Panc1 (cell line): ENCODE data around the gene PPP1R3F. TPM values are rescaled to one million over a fixed set of nuclear protein-coding genes. Genes with fewer than 3 reads are reported as not detected.

ENCODE experiments used
- ATAC-seq: fragments of 200-7000 bp; cut with Tn5 transposase; 2 replicates; pipeline ENCODE4 v1.9.1; 2020; ENCODE audit warnings: mild to moderate bottlenecking, moderate library complexity
- BruUV-seq: library from RNA; stranded (reverse); fragments of 400-500 nt; replicated peaks from 2 replicates; lab custom pipeline; 2021; lab: Mats Ljungman, UMichigan
- CTCF ChIA-PET: fragments of 300-600 bp; sonication (Branson Sonifier 250); formaldehyde crosslinking; loops from one replicate; lab custom pipeline; 2022; ENCODE audit warnings: antibody characterized with exemption; lab: Charles Lee
- POLR2A ChIA-PET: fragments of 300-600 bp; sonication (Branson Sonifier 250); formaldehyde crosslinking; loops from one replicate; lab custom pipeline; 2022; ENCODE audit warnings: antibody characterized with exemption; lab: Charles Lee
- DNase-seq: peaks from one replicate; pipeline ENCODE4 v3.0.0-alpha.2; 2010; ENCODE audit warnings: low read depth, low spot score
- H3K27ac ChIP-seq: 2 replicates; pipeline ENCODE4 v1.5.1; 2011; ENCODE audit warnings: mild to moderate bottlenecking, low read length, inconsistent platforms
- H3K27me3 ChIP-seq: fragments of 200-500 bp; sonication (Bioruptor generic); 2 replicates; pipeline ENCODE4 v1.6.0; 2014; ENCODE audit warnings: low read length, inconsistent platforms; ENCODE audit not compliant: control insufficient read depth, insufficient read depth
- H3K36me3 ChIP-seq: fragments of 200-500 bp; sonication (Bioruptor generic); 2 replicates; pipeline ENCODE4 v1.5.1; 2014; ENCODE audit warnings: inconsistent platforms, mild to moderate bottlenecking, low read length, moderate library complexity; ENCODE audit not compliant: control insufficient read depth, insufficient read depth
- H3K4me1 ChIP-seq: 2 replicates; pipeline ENCODE4 v1.5.1; 2011; ENCODE audit warnings: inconsistent platforms, mild to moderate bottlenecking, low read length, moderate library complexity; ENCODE audit not compliant: control insufficient read depth, insufficient read depth
- H3K4me3 ChIP-seq, 2 experiments: 2 replicates each; pipeline ENCODE4 v1.5.1; 2011 to 2012; ENCODE audit warnings: low read depth in 2 of 2, low read length in 2 of 2, mild to moderate bottlenecking in 2 of 2, inconsistent platforms in 1 of 2, moderate library complexity in 1 of 2
- H3K9me3 ChIP-seq: fragments of 200-500 bp; sonication (Bioruptor generic); 2 replicates; pipeline ENCODE4 v1.5.1; 2014; ENCODE audit warnings: low read depth, mild to moderate bottlenecking, inconsistent platforms, low read length, moderate library complexity; ENCODE audit not compliant: control insufficient read depth, insufficient read depth
- CTCF ChIP-seq: fragments of 450-650 bp; IDR thresholded peaks from 2 replicates; pipeline ENCODE4 v1.5.1; 2017; ENCODE audit warnings: mild to moderate bottlenecking
- POLR2AphosphoS5 ChIP-seq: IDR thresholded peaks from 2 replicates; pipeline ENCODE4 v1.6.1; 2012; ENCODE audit warnings: mild to moderate bottlenecking, low read depth, low read length, moderate library complexity
- SIN3A ChIP-seq: IDR thresholded peaks from 2 replicates; pipeline ENCODE4 v1.6.1; 2012; ENCODE audit warnings: low read depth, mild to moderate bottlenecking, low read length, moderate library complexity, borderline replicate concordance; ENCODE audit not compliant: insufficient read depth
- TCF7L2 ChIP-seq: IDR thresholded peaks from 2 replicates; pipeline ENCODE4 v1.6.1; 2011; ENCODE audit warnings: mild to moderate bottlenecking, low read depth, low read length, inconsistent platforms
- in situ Hi-C: cut with HindIII; loops from 2 replicates; pipeline ENCODE4 v1.10.0; 2016; ENCODE audit warnings: low sequenced_read_pairs, low pct_unique_long_range_greater_than_20kb
- intact Hi-C: fragments of 100-400 bp; cut with micrococcal nuclease; formaldehyde crosslinking; loops from one replicate; pipeline ENCODE4 v1.10.0; 2022; ENCODE audit not compliant: unreplicated experiment
- total RNA-seq: library from RNA; stranded (reverse); gene quantifications from one replicate; pipeline ENCODE4 v1.2.1, GENCODE V29; 2021; ENCODE audit not compliant: unreplicated experiment
- TF ChIP-seq, protein P1 (sequence below), 2 experiments: IDR thresholded peaks; 2 replicates each; pipeline ENCODE4 v1.6.1; 2011 to 2012; ENCODE audit warnings: low read depth in 2 of 2, control low read depth in 1 of 2, low read length in 1 of 2, mild to moderate bottlenecking in 1 of 2, moderate library complexity in 1 of 2; ENCODE audit not compliant: insufficient read depth in 1 of 2

PPP1R3F gene
- total RNA-seq, 1 experiment from 2014 or later, result 8.3 TPM

DNA sequence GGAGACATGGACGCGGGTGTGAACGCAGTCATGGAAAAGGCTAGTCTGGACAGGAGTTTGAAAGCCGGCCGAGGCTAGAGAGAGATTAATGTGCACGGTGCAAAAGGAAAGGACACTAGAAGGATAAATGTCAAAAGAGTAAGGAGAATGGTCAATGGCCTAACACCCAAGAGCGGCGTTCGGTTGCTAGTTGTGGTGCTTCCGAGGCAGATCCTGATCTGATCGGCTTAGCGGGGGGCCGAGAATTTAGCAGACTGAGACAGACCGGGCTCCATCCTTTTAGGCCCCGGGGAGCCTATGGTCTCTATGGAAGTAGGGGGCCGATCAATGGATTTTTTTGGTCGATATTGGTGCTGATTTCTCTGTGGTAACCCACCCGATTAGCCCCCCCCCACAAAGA lies 40.8 kb downstream of the PPP1R3F start:
- BruUV-seq, result no TSS peak
- ChIA-PET POLR2A (no interaction called here), CTCF (no interaction called here)
- Histone ChIP-seq H3K9me3 (no peaks in the 10 kb centered on the region), H3K27me3 (no peaks in the 10 kb centered on the region), H3K27ac (no peak overlapping the region), H3K4me3 (no peak overlapping the region), H3K4me1 (no peaks in the 10 kb centered on the region), H3K36me3 (no peaks in the 10 kb centered on the region)
- intact Hi-C loops (no loop called here), in situ Hi-C loops (no loop called here)
- no peak for TF ChIP-seq TCF7L2
- TF ChIP-seq CTCF, result no peak
- TF ChIP-seq SIN3A, result no peak
- TF ChIP-seq POLR2AphosphoS5, result no peak
- TF ChIP-seq, protein P1, sequence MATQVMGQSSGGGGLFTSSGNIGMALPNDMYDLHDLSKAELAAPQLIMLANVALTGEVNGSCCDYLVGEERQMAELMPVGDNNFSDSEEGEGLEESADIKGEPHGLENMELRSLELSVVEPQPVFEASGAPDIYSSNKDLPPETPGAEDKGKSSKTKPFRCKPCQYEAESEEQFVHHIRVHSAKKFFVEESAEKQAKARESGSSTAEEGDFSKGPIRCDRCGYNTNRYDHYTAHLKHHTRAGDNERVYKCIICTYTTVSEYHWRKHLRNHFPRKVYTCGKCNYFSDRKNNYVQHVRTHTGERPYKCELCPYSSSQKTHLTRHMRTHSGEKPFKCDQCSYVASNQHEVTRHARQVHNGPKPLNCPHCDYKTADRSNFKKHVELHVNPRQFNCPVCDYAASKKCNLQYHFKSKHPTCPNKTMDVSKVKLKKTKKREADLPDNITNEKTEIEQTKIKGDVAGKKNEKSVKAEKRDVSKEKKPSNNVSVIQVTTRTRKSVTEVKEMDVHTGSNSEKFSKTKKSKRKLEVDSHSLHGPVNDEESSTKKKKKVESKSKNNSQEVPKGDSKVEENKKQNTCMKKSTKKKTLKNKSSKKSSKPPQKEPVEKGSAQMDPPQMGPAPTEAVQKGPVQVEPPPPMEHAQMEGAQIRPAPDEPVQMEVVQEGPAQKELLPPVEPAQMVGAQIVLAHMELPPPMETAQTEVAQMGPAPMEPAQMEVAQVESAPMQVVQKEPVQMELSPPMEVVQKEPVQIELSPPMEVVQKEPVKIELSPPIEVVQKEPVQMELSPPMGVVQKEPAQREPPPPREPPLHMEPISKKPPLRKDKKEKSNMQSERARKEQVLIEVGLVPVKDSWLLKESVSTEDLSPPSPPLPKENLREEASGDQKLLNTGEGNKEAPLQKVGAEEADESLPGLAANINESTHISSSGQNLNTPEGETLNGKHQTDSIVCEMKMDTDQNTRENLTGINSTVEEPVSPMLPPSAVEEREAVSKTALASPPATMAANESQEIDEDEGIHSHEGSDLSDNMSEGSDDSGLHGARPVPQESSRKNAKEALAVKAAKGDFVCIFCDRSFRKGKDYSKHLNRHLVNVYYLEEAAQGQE (IDR thresholded peaks at IDR 0.05; ENCODE audit: insufficient read depth in 1 of 2, low read depth in 2 of 2, low read length in 1 of 2), result no peak
- DNase-seq (no peak), ATAC-seq (no peak)

GRCh38 chrX:49312176-49312575 lies 42.6 kb downstream of the PPP1R3F start:
- ChIA-PET CTCF (no interaction called here), POLR2A (no interaction called here)
- TF ChIP-seq TCF7L2 (no peak), CTCF (no peak), SIN3A (no peak)
- DNase-seq (no peak), ATAC-seq (no peak)
- no TSS peak for BruUV-seq
- intact Hi-C loops, result no loop called here
- H3K27ac ChIP-seq, result no peak overlapping the region
- no peaks in the 10 kb centered on the region for H3K36me3 ChIP-seq
- H3K27me3 ChIP-seq, result no peaks in the 10 kb centered on the region
- no peaks in the 10 kb centered on the region for H3K9me3 ChIP-seq
- no peaks in the 10 kb centered on the region for H3K4me1 ChIP-seq
- in situ Hi-C loops, result no loop called here
- H3K4me3 ChIP-seq, result no peak overlapping the region

- no peak overlapping the region for H3K4me3 ChIP-seq
- in situ Hi-C loops (no loop called here), intact Hi-C loops (no loop called here)
- no peak for ATAC-seq
- BruUV-seq, result no TSS peak
- POLR2A ChIA-PET, result no interaction called here
- no peaks in the 10 kb centered on the region for H3K9me3 ChIP-seq
- H3K36me3 ChIP-seq, result no peaks in the 10 kb centered on the region
- DNase-seq, result no peak
- TF ChIP-seq TCF7L2 (no peak), POLR2AphosphoS5 (no peak), CTCF (no peak), SIN3A (no peak)
- TF ChIP-seq, protein P1 (IDR thresholded peaks at IDR 0.05; ENCODE audit: insufficient read depth in 1 of 2, low read depth in 2 of 2, low read length in 1 of 2), result no peak
- no peak overlapping the region for H3K27ac ChIP-seq
- H3K4me1 ChIP-seq, result no peaks in the 10 kb centered on the region
- no peaks in the 10 kb centered on the region for H3K27me3 ChIP-seq
- CTCF ChIA-PET, result no interaction called here
Measured at GRCh38 chrX:49316085-49316484, 46.5 kb downstream of the PPP1R3F start.
